ENCODE measurements around the gene NCOR1.

The NCOR1 gene

DNA sequence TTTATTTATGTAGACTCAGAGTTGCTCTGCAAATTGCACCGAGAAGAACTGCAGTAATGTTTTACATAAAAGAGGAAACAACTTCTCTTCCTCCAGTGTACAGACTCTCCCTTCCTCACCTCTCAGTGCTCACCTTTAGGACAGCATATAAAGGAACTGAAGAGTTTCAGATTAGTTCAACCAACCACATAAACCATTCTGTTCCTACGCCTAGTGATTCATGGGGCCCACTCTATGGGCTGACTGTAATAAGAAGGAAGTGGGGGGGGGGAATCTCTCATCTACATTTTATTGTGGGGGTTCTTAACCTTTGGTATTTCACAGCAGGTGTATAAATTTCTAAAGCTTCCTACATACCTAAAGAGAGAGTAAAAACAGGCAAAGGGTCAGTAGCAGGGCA, 234.1 kb downstream of the NCOR1 start:
- DNase-seq: no peak
